Stomach (tissue), 4 donors: ENCODE data around the gene PDIA5.
"Not testable (repeated sequence)": the region's sequence is repeated elsewhere in the genome, so short reads cannot be mapped to it uniquely, and the experiment has no call there.

Experiments used
- EP300 ChIP-seq: sonication (generic); formaldehyde crosslinking; IDR thresholded peaks from one replicate; pipeline ENCODE4 v1.6.1; 2017; ENCODE audit warnings: antibody characterized with exemption
- POLR2A ChIP-seq, 4 donors: fragments of 450-650 bp; IDR thresholded peaks; one replicate each; pipeline ENCODE4 v1.6.1; 2016; ENCODE audit warnings: antibody characterized with exemption in 4 of 4, control low read depth in 2 of 4, mild to moderate bottlenecking in 1 of 4, moderate library complexity in 1 of 4
- POLR2AphosphoS5 ChIP-seq, 3 donors: sonication (generic); formaldehyde crosslinking; IDR thresholded peaks; one replicate each; pipeline ENCODE4 v1.6.1; 2016; ENCODE audit warnings: antibody characterized with exemption in 3 of 3
- TF ChIP-seq, protein P1 (sequence below), 7 experiments: fragments of 450-650 bp in 4 of 7; fragments of 200-600 bp in 3 of 7; sonication (generic) in 3 of 7; IDR thresholded peaks; one replicate each; pipeline ENCODE4 v1.5.1; 2016 to 2019; ENCODE audit warnings: antibody characterized with exemption in 7 of 7, control low read depth in 2 of 7, mild to moderate bottlenecking in 1 of 7

DNA sequence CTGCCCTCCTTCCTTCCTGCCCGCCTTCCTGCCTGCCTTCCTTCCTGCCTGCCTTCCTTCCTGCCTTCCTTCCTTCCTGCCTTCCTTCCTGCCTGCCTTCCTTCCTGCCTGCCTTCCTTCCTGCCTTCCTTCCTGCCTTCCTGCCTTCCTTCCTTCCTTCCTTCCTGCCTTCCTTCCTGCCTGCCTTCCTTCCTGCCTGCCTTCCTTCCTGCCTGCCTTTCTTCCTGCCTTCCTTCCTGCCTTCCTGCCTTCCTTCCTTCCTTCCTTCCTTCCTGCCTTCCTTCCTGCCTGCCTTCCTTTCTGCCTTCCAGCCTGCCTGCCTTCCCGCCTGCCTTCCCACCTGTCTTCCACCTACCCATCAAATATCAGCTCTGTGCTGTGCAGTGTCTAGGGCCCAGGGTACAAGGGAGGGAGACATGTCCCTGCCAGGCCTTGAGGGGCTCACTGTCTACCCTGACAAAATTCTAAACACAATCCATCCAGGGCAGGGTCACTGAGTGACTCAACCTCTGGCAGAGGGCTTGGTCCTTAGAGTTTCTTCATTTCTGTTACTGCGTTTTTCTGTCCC lies 85.1 kb downstream of the PDIA5 start:
- TF ChIP-seq POLR2A (IDR thresholded peaks at IDR 0.05); EP300; POLR2AphosphoS5 (IDR thresholded peaks at IDR 0.05): not testable (repeated sequence)
- TF ChIP-seq, protein P1, sequence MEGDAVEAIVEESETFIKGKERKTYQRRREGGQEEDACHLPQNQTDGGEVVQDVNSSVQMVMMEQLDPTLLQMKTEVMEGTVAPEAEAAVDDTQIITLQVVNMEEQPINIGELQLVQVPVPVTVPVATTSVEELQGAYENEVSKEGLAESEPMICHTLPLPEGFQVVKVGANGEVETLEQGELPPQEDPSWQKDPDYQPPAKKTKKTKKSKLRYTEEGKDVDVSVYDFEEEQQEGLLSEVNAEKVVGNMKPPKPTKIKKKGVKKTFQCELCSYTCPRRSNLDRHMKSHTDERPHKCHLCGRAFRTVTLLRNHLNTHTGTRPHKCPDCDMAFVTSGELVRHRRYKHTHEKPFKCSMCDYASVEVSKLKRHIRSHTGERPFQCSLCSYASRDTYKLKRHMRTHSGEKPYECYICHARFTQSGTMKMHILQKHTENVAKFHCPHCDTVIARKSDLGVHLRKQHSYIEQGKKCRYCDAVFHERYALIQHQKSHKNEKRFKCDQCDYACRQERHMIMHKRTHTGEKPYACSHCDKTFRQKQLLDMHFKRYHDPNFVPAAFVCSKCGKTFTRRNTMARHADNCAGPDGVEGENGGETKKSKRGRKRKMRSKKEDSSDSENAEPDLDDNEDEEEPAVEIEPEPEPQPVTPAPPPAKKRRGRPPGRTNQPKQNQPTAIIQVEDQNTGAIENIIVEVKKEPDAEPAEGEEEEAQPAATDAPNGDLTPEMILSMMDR (IDR thresholded peaks at IDR 0.05) = not testable (repeated sequence)
